Measurements from ENCODE around the gene ZNF761.
A peak's percentile ranks its signal among the peaks of the same experiment; 100 is the strongest.
"Not testable (repeated sequence)": the region's sequence is repeated elsewhere in the genome, so short reads cannot be mapped to it uniquely, and the experiment has no call there.

The ZNF761 gene

GRCh38 chr19:53389978-53390377 lies 41.8 kb upstream of the ZNF761 start:
- no peak for ATAC-seq
- TF ChIP-seq ZFP3 (CRISPR knock-in tag; IDR thresholded peaks at IDR 0.05) (no peak), CSDC2 (CRISPR knock-in tag; IDR thresholded peaks at IDR 0.05) (no peak), GLIS3 (CRISPR knock-in tag; IDR thresholded peaks at IDR 0.05) (no peak), RARB (CRISPR knock-in tag; IDR thresholded peaks at IDR 0.05) (no peak), ZNF70 (CRISPR knock-in tag; IDR thresholded peaks at IDR 0.05) (no peak), CREB5 (CRISPR knock-in tag; IDR thresholded peaks at IDR 0.05; ENCODE audit: low read depth) (no peak)

- peak; percentile 53 for ATAC-seq
- TF ChIP-seq PPARA (CRISPR knock-in tag; IDR thresholded peaks at IDR 0.05; ENCODE audit: borderline replicate concordance) (no peak), ZFP3 (CRISPR knock-in tag; IDR thresholded peaks at IDR 0.05) (no peak), ZNF70 (CRISPR knock-in tag; IDR thresholded peaks at IDR 0.05) (no peak)
Observed at GRCh38 chr19:53394522-53394973, 37.2 kb upstream of the ZNF761 start.

GRCh38 chr19:53394974-53395839 lies 36.6 kb upstream of the ZNF761 start, which contains the start of gene ZNF765:
TSS of gene ZNF765 (plus strand) at chr19:53395149. CDS start at chr19:53398016, 2,867 bp downstream.
- ATAC-seq = peak; percentile 97
- no peak for TF ChIP-seq CSRNP3 (CRISPR knock-in tag; IDR thresholded peaks at IDR 0.05)
- no peak for TF ChIP-seq ARNTL (CRISPR knock-in tag; IDR thresholded peaks at IDR 0.05; ENCODE audit: borderline replicate concordance, low read depth)
- TF ChIP-seq GLIS3 (CRISPR knock-in tag; IDR thresholded peaks at IDR 0.05) = no peak
- TF ChIP-seq RARB (CRISPR knock-in tag; IDR thresholded peaks at IDR 0.05) = no peak
- no peak for TF ChIP-seq SNAI2 (CRISPR knock-in tag; IDR thresholded peaks at IDR 0.05)
- TF ChIP-seq ZNF70 (CRISPR knock-in tag; IDR thresholded peaks at IDR 0.05) = no peak
- no peak for TF ChIP-seq ISL1 (CRISPR knock-in tag; IDR thresholded peaks at IDR 0.05)

- ATAC-seq = peak; percentile 13; the same call in 1 of the 3 replicates
Observed at GRCh38 chr19:53395840-53396524, 35.8 kb upstream of the ZNF761 start.

DNA sequence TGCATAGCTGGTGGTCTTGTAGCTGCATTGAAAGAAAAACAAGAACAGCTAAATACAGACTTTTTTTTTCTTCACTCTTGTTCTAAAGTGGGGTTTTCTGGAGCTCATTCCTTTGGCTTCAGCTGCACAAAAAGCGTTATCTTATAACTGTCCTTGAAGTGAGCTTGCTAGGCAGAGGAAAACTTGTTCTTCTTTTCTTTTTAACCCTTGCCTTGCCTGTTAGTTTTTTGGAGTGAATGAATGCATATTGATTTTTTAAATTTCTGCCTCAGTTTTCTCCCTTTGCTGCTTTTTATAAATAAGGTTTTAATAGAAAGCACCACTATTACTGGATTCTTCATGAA lies 35.3 kb upstream of the ZNF761 start:
- no peak for ATAC-seq
- TF ChIP-seq CSDC2 (CRISPR knock-in tag; IDR thresholded peaks at IDR 0.05) (no peak), TCF4 (CRISPR knock-in tag; IDR thresholded peaks at IDR 0.05; ENCODE audit: borderline replicate concordance) (no peak), RARB (CRISPR knock-in tag; IDR thresholded peaks at IDR 0.05) (no peak)

DNA sequence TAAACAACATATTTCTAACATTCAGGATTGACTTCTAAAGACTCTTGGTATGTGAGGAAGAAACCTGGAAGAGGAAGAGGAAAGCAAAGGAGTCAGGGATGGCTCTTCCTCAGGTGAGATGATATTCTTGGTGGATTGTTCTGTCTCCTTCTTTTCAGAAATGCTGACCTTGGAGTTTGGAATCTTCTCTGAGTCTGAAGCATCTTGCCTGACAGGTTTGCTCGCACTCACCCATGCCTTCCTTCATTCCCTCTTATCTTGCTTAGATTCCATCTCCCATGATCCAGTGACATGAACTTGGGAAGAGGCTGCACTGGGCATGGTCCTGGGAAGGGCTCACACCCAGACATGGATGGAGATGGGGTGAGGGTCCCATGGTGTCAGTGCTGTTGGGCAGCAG lies 33.9 kb upstream of the ZNF761 start:
- ATAC-seq = not testable (repeated sequence)

DNA sequence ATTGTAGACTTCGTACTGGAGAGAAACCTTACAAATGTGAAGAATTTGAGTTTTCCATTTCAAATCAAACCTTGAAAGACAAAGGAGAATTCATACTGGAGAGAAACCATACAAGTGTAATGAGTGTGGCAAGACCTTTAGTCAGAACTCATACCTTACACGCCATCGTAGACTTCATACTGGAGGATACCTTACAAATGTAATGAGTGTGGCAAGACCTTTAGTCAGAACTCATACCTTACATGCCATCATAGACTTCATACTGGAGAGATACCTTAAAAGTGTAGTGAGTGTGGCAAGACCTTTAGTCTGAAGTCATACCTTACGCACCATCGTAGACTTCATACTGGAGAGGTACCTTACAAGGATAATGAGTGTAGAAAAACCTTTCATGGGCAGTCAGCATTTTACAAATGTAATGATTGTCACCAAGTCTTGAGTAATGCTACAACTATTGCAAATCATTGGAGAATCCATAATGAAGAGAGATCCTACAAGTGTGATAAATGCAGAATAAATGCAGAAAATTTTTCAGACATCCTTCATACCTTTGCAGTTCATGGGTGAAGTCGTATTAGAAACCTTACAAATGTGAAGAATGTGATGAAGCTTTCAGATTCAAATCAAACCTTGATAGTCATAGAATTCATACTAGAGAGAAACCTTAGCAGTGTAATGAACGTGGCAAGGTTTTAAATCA lies 22.1 kb upstream of the ZNF761 start:
- no peak for TF ChIP-seq ESRRG (CRISPR knock-in tag; IDR thresholded peaks at IDR 0.05)
- TF ChIP-seq PPARA (CRISPR knock-in tag; IDR thresholded peaks at IDR 0.05; ENCODE audit: borderline replicate concordance) = no peak
- ATAC-seq = no peak

DNA sequence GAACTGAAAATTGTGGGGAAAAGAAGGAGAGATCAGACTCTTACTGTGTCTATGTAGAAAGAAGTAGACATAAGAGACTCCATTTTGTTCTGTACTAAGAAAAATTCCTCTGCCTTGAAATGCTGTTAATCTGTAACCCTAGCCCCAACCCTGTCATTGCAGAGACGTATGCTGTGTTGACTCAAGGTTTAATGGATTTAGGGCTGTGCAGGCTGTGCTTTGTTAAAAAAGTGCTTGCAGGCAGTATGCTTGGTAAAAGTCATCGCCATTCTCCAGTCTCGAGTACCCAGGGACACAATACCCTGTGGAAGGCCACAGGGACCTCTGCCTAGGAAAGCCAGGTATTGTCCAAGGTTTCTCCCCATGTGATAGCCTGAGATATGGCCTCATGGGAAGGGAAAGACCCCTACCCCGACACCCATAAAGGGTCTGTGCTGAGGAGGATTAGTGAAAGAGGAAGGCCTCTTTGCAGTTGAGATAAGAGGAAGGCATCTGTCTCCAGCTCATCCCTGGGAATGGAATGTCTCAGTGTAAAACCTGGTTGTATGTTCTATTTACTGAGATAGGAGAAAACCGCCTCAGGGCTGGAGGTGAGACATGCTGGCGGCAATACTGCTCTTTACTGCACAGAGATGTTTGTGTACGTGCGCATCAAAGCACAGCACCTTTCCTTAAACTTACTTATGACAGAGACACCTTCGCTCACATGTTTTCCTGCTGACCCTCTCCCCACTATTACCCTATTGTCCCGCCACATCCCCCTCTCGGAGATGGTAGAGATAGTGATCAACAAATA lies 11.1 kb upstream of the ZNF761 start:
- not testable (repeated sequence) for ATAC-seq

Data from SK-N-SH treated with all-trans-retinoic acid at 6 μM for 48 hours (cell line).